ENCODE results near the gene SETSIP. TPM values are rescaled to one million over a fixed set of nuclear protein-coding genes. Genes with fewer than 3 reads are reported as not detected.

The SETSIP gene, protein sequence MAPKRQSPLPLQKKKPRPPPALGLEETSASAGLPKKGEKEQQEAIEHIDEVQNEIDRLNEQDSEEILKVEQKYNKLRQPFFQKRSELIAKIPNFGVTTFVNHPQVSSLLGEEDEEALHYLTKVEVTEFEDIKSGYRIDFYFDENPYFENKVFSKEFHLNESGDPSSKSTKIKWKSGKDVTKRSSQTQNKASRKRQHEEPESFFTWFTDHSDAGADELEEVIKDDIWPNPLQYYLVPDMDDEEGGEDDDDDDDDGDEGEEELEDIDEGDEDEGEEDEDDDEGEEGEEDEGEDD
- 0.35 TPM in 1 of 2 replicates, not detected in the other for total RNA-seq

DNA sequence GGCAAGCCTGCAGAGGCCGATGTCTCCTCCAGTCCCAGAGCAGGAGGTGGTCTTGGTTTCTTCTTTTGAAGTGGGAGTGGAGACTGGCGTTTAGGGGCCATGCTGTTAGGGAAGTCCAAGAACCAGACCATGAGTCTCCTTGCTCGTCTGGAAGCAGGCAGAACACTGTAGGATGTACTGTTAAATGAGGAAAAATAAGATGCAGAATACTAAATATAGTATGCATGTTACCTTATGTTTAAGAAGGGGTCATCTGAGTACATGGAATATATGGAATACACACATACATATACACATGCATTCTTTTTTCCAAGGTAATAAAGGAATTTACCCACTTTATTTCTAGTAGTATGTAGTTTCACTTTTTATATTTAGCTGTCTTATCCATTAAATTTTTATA lies at the start of gene SETSIP:
SETSIP (minus strand) TSS at position 101 of the 400 bp plus-strand sequence; CDS start at position 101, 0 bp downstream.

DNA sequence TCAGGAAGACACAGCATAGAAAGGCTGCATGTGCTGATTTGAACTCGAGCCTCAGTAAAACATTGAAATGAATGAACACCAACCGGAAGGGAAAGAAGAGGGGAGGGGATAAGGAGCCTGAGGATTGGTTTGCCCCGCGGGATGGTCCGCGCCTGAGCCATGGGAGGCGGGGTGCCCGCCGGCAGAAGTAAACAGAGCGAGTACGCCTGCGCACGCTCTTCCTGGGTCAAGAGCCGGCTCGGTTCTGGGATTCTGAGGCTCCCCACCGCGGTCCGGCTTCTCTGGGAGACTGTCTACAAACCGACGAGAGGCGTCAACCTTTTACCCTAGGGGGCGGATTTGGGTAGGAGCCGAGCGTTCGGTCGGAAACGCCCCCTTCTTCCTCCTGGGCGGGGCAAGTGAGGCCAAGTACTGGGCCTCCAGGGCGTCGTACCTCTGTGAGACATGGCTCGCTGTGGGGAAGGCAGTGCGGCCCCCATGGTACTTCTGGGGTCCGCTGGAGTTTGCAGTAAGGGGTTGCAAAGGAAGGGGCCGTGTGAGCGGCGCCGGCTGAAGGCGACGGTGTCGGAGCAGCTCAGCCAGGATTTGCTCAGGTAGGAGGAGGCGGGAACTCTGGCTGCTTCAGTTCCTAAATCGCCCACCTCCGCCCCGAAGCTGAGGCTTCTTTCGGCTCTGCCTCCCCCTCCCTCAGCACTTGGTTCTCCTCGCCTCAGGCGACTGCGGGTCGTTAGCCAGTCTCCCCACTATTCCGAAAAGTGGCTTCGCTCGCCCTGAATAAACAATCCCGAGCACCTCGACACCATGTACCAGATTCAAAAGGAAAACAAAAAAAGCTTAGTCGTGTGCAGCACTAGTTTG lies 5.1 kb upstream of the SETSIP start, which contains the start of gene BTBD8:
BTBD8 (plus strand) TSS at position 218 of the 858 bp plus-strand sequence; CDS start at position 445, 227 bp downstream.

Other genes with a start within 250 kb of the SETSIP start
- 0.35 and 0.51 TPM in 2 replicates for gene TGFBR3, start 189.3 kb downstream of the SETSIP start, total RNA-seq
- gene BRDT, start 126.0 kb downstream of the SETSIP start, total RNA-seq: not detected in 2 replicates
- gene EPHX4, start 45.4 kb downstream of the SETSIP start, total RNA-seq: 0.21 and 0.33 TPM in 2 replicates
- gene BTBD8, start 4.9 kb upstream of the SETSIP start, total RNA-seq: 2.5 and 3.2 TPM in 2 replicates
- gene C1orf146, start 142.5 kb upstream of the SETSIP start, total RNA-seq: not detected in 2 replicates
- gene GLMN, start 223.6 kb upstream of the SETSIP start, total RNA-seq: 8.8 and 10.4 TPM in 2 replicates
- 14.1 and 16.7 TPM in 2 replicates for gene RPAP2, start 223.6 kb upstream of the SETSIP start, total RNA-seq